T-helper 2 cell treated with Interferon-gamma antibody and Interleukin-4, amounts not matched to agents 5 μg/mL and 100 μg/mL, for 36 hours (primary cell): ENCODE data around the gene MESP1.

ENCODE experiments used
- DNase-seq: peaks from one replicate; pipeline ENCODE4 v3.0.0; 2021; ENCODE audit warnings: low spot score
- H3K27ac Mint-ChIP-seq: one replicate; pipeline ENCODE4 v1.8.0; 2021; ENCODE audit warnings: mild to moderate bottlenecking, mixed read lengths
- H3K27me3 Mint-ChIP-seq: one replicate; pipeline ENCODE4 v1.8.0; 2021; ENCODE audit warnings: low read depth, mixed read lengths
- H3K36me3 Mint-ChIP-seq: one replicate; pipeline ENCODE4 v1.8.0; 2021; ENCODE audit warnings: low read depth, mixed read lengths
- H3K4me1 Mint-ChIP-seq: one replicate; pipeline ENCODE4 v1.8.0; 2021; ENCODE audit warnings: low read depth, mixed read lengths
- H3K4me3 Mint-ChIP-seq: one replicate; pipeline ENCODE4 v1.8.0; 2022; ENCODE audit warnings: mild to moderate bottlenecking, moderate library complexity, mixed read lengths
- H3K9me3 Mint-ChIP-seq: one replicate; pipeline ENCODE4 v1.8.0; 2021; ENCODE audit warnings: mixed read lengths

The MESP1 gene

GRCh38 chr15:89775815-89776214 lies 24.8 kb upstream of the MESP1 start:
- no peak overlapping the region for H3K4me3 Mint-ChIP-seq
- no peak overlapping the region for H3K27ac Mint-ChIP-seq
- H3K9me3 Mint-ChIP-seq, result no peaks in the 10 kb centered on the region
- no peaks in the 10 kb centered on the region for H3K36me3 Mint-ChIP-seq
- peaks cover 19% of the 10 kb centered on the region for H3K27me3 Mint-ChIP-seq
- no peak for DNase-seq
- H3K4me1 Mint-ChIP-seq, result peaks cover 3% of the 10 kb centered on the region

- Mint-ChIP-seq H3K9me3 (no peaks in the 10 kb centered on the region), H3K27ac (no peak overlapping the region), H3K4me3 (no peak overlapping the region), H3K4me1 (no peaks in the 10 kb centered on the region), H3K36me3 (no peaks in the 10 kb centered on the region), H3K27me3 (peaks cover 19% of the 10 kb centered on the region)
- DNase-seq, result no peak
Measured at GRCh38 chr15:89774492-89774891, 23.4 kb upstream of the MESP1 start.

- H3K27ac Mint-ChIP-seq, result no peak overlapping the region
- no peaks in the 10 kb centered on the region for H3K9me3 Mint-ChIP-seq
- peaks cover 17% of the 10 kb centered on the region for H3K27me3 Mint-ChIP-seq
- H3K36me3 Mint-ChIP-seq, result no peaks in the 10 kb centered on the region
- H3K4me1 Mint-ChIP-seq, result no peaks in the 10 kb centered on the region
- no peak overlapping the region for H3K4me3 Mint-ChIP-seq
- DNase-seq, result no peak
Measured at GRCh38 chr15:89772932-89773583, 22.0 kb upstream of the MESP1 start.

DNA sequence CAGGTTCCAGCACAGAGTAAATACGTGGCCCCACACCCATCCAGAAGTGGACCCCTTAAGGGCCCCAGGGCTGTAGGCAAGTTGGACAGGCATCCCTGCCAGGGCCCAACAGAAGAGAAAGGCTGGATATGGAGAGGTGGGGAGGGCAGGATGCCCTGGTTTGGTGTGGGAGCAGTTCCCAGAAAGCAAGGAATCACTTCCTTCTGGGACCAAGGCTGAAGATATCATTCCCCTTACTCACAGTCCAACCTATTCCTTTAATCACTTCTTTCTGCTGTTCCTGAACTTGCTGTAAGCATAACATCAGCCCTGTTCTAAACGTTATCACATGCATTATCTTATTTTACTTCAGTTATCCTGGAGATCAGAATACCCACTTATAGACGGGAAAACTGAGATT lies 19.0 kb upstream of the MESP1 start:
- Mint-ChIP-seq H3K9me3 (no peaks in the 10 kb centered on the region), H3K27ac (no peak overlapping the region), H3K27me3 (peaks cover 4% of the 10 kb centered on the region), H3K36me3 (no peaks in the 10 kb centered on the region), H3K4me1 (no peaks in the 10 kb centered on the region), H3K4me3 (no peak overlapping the region)
- no peak for DNase-seq

GRCh38 chr15:89769366-89769765 lies 18.3 kb upstream of the MESP1 start:
- Mint-ChIP-seq H3K36me3 (no peaks in the 10 kb centered on the region), H3K4me1 (no peaks in the 10 kb centered on the region), H3K27me3 (peaks cover 4% of the 10 kb centered on the region), H3K4me3 (no peak overlapping the region), H3K9me3 (no peaks in the 10 kb centered on the region), H3K27ac (no peak overlapping the region)
- DNase-seq, result no peak

- Mint-ChIP-seq H3K4me1 (no peaks in the 10 kb centered on the region), H3K4me3 (no peak overlapping the region), H3K27me3 (no peaks in the 10 kb centered on the region), H3K27ac (no peak overlapping the region), H3K9me3 (no peaks in the 10 kb centered on the region), H3K36me3 (no peaks in the 10 kb centered on the region)
- DNase-seq, result no peak
Measured at GRCh38 chr15:89768071-89768500, 17.0 kb upstream of the MESP1 start.

GRCh38 chr15:89767411-89767915 lies 16.4 kb upstream of the MESP1 start:
- Mint-ChIP-seq H3K36me3 (no peaks in the 10 kb centered on the region), H3K4me3 (no peak overlapping the region), H3K27me3 (no peaks in the 10 kb centered on the region), H3K4me1 (no peaks in the 10 kb centered on the region), H3K9me3 (no peaks in the 10 kb centered on the region), H3K27ac (no peak overlapping the region)
- DNase-seq, result no peak

DNA sequence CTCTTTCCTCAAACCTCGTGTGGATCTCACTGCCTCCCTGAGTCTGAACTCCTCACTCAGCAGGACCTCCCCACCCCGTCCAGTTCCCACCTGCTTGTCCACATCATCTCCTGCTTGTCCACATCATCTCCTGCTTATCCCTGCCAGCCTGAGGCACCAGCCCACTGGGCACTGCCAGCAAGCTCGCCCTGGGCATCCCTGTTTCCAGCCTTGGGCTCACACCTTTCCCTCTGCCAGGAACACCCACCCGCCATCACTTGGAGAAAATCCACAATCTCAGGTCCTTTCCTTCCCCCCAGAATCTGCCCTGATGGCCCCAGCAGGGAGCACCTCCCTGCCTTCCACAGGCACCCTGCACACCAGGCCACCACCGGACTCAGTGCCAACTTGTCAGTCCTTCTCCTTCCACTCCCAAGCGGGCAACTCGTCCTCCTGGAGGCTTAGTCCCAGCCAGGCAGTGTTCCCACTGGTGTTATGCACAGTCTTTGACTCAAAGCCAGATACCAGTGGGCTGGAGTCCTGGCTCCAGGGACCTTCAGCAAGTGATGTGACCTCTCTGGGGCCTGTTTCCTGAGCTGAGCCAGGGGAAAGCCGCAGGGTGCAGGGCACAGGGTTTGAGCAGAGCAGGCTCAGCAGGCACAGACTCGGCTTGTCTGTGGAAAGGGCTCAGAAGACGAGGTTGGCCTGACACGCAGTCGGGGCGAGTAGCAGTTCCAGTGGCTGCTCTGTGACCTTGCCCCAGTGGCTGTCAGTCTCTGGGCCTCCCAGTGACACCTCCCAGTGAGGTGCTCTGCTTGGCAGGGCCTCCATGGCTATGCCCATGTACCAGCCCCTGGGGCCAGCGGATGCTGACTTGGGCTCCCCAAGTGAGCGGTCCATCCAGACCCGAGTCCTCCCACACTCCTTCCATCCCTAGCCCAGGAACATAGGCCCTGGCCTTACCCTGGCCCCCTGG lies 15.6 kb upstream of the MESP1 start:
- H3K4me1 Mint-ChIP-seq, result no peaks in the 10 kb centered on the region
- DNase-seq, result no peak
- no peak overlapping the region for H3K4me3 Mint-ChIP-seq
- no peaks in the 10 kb centered on the region for H3K36me3 Mint-ChIP-seq
- H3K9me3 Mint-ChIP-seq, result no peaks in the 10 kb centered on the region
- no peaks in the 10 kb centered on the region for H3K27me3 Mint-ChIP-seq
- no peak overlapping the region for H3K27ac Mint-ChIP-seq

DNA sequence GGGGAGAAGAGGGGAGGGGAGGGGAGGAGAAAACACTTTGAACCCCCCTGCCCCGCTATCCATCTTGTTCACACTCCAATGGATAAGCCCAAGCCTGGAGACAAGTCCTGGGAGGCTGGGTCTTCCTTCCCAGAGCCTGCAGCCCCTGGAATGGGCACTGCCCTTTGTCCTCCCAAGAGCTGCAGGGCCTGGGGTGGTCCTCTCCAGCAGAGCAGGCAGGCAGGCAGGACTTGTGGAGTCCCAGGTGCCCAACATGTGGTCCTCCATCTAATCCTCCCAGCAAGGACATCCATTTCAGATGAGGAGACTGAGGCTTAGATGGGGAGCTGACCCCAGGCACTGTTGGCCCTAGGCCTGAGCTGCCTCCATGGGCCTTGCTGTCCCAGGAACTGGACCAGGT lies 14.6 kb upstream of the MESP1 start:
- H3K4me3 Mint-ChIP-seq, result no peak overlapping the region
- no peaks in the 10 kb centered on the region for H3K36me3 Mint-ChIP-seq
- DNase-seq, result no peak
- peaks cover 2% of the 10 kb centered on the region for H3K27me3 Mint-ChIP-seq
- H3K9me3 Mint-ChIP-seq, result no peaks in the 10 kb centered on the region
- H3K27ac Mint-ChIP-seq, result no peak overlapping the region
- H3K4me1 Mint-ChIP-seq, result peaks cover 4% of the 10 kb centered on the region

DNA sequence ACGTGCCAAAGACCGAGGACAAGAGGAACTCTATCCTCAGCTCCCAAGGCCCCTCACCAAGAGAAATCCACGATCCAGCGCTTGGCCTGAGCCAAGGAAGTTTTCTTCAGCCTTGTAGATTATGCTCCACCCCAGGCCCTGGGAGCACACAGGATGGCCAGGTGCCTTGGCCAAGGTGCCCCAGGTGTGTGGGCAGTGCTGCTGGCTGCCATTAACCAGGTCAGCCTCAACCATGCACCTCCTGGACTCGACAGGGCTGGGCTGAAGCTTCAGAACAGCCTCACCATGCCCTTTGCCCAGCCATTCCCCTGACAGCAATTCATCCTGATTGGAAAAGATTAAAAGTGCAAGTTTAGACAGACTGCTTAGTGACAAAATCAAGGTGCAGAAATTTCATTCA lies 10.9 kb upstream of the MESP1 start:
- Mint-ChIP-seq H3K4me3 (no peak overlapping the region), H3K36me3 (no peaks in the 10 kb centered on the region), H3K4me1 (peaks cover 4% of the 10 kb centered on the region), H3K27me3 (peaks cover 3% of the 10 kb centered on the region), H3K9me3 (no peaks in the 10 kb centered on the region), H3K27ac (no peak overlapping the region)
- no peak for DNase-seq

DNA sequence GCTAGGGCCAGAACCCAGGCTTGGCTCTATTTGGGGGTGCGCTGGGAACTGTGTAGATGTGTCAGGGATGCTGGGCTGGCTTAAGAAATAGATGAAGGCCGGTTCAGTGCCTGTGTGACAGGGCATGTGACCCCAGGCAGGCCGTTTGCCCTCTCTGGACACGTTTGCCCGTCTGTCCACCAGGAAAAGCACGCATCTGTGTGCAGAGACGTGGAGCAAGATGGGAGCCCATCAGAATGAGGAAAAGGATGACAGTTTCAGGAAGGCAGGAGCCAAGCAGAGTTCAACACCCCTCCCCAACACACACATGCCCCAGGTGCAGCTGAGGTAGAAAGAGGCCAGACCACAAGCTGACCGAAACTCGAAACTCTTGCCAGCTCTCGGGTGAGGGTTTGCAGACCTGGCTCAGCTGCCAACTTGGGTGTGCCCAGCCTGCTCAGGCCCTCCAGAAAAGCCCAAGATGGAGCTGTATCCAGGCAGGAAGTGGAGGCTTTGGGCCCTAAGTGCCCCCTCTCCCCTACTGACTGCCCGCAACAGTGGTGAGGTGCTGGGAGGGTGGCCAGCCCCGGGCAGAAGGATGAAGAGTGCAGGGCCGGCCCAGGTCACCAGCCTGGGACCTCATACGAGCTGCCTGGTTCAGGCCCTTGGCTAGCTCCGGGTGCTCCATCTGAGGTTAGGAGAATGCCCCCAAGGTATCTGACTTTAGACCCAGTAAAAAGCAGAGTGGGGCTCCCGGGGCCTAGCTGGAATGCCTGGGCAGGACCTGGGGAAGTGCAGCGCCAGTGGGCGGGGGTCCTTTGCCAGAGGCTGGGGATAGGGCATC lies 10.2 kb upstream of the MESP1 start:
- DNase-seq, result no peak
- peaks cover 4% of the 10 kb centered on the region for H3K4me1 Mint-ChIP-seq
- H3K27ac Mint-ChIP-seq, result no peak overlapping the region
- no peak overlapping the region for H3K4me3 Mint-ChIP-seq
- peaks cover 3% of the 10 kb centered on the region for H3K27me3 Mint-ChIP-seq
- H3K9me3 Mint-ChIP-seq, result no peaks in the 10 kb centered on the region
- H3K36me3 Mint-ChIP-seq, result no peaks in the 10 kb centered on the region

GRCh38 chr15:89760303-89761008 lies 9.4 kb upstream of the MESP1 start:
- Mint-ChIP-seq H3K27me3 (peaks cover 9% of the 10 kb centered on the region), H3K36me3 (no peaks in the 10 kb centered on the region), H3K27ac (no peak overlapping the region), H3K4me3 (no peak overlapping the region), H3K4me1 (peaks cover 4% of the 10 kb centered on the region), H3K9me3 (no peaks in the 10 kb centered on the region)
- peak; percentile 64 for DNase-seq

DNA sequence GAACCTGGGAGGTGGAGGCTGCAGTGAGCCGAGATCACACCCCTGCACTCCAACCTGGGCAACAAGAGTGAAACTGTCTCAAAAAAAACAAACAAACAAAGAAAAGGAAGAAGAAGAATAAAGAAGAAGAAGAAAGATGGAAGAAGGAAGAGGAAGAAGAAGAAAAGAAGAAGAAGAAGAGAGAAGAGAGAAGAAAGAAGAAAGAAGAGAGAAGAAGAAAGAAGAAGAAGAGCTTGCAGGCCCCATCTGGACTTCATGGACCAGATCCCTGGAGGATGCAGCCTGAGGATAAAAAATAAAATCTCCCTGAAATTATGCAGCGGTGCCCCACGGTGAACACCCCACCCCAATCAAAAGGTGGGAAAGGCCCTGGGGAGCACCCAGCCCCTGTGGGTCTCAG lies 8.8 kb upstream of the MESP1 start:
- H3K36me3 Mint-ChIP-seq, result no peaks in the 10 kb centered on the region
- no peaks in the 10 kb centered on the region for H3K9me3 Mint-ChIP-seq
- no peak overlapping the region for H3K4me3 Mint-ChIP-seq
- peaks cover 4% of the 10 kb centered on the region for H3K4me1 Mint-ChIP-seq
- DNase-seq, result no peak
- H3K27me3 Mint-ChIP-seq, result peaks cover 12% of the 10 kb centered on the region
- no peak overlapping the region for H3K27ac Mint-ChIP-seq
